Epithelial cell of proximal tubule (primary cell): ENCODE results near the gene GINS3. TPM values are rescaled to one million over a fixed set of nuclear protein-coding genes. Genes with fewer than 3 reads are reported as not detected.

Source experiments
- DNase-seq: peaks from one replicate; pipeline ENCODE4 v3.0.0-alpha.2; 2011; ENCODE audit warnings: low read depth
- H3K4me3 ChIP-seq: 2 replicates; pipeline ENCODE4 v1.5.1; 2011; ENCODE audit warnings: low read depth, mild to moderate bottlenecking, low read length
- CTCF ChIP-seq: conservative IDR thresholded peaks from 2 replicates; pipeline ENCODE4 v1.5.1; 2012; ENCODE audit warnings: low read depth, mild to moderate bottlenecking, low read length
- total RNA-seq: library from RNA; depleted of rRNA; stranded (reverse); fragments of >200 nt; gene quantifications from 2 replicates; pipeline ENCODE4 v1.2.3, GENCODE V29; 2015

The GINS3 gene
- total RNA-seq, 1 donor from 2014 or later, result 14.0 TPM

- no peak for TF ChIP-seq CTCF
- no peak for DNase-seq
Measured at GRCh38 chr16:58418601-58419000, 26.3 kb downstream of the GINS3 start.

GRCh38 chr16:58419241-58419990 lies 27.1 kb downstream of the GINS3 start:
- TF ChIP-seq CTCF, result no peak
- no peak overlapping the region for H3K4me3 ChIP-seq
- no peak for DNase-seq

More at GRCh38 chr16:58418601-58419000, 26.3 kb downstream of the GINS3 start:
- H3K4me3 ChIP-seq, result no peak overlapping the region

- no peak for TF ChIP-seq CTCF
- no peak overlapping the region for H3K4me3 ChIP-seq
- no peak for DNase-seq
Measured at GRCh38 chr16:58421059-58421458, 28.8 kb downstream of the GINS3 start.

- DNase-seq, result no peak
Measured at GRCh38 chr16:58421529-58421928, 29.3 kb downstream of the GINS3 start.

GRCh38 chr16:58422809-58423208 lies 30.5 kb downstream of the GINS3 start:
- no peak for TF ChIP-seq CTCF
- no peak overlapping the region for H3K4me3 ChIP-seq
- DNase-seq, result no peak

More at GRCh38 chr16:58421529-58421928, 29.3 kb downstream of the GINS3 start:
- no peak overlapping the region for H3K4me3 ChIP-seq
- no peak for TF ChIP-seq CTCF

- no peak overlapping the region for H3K4me3 ChIP-seq
- TF ChIP-seq CTCF, result no peak
- DNase-seq, result no peak
Measured at GRCh38 chr16:58425245-58425644, 33.0 kb downstream of the GINS3 start.
